ENCODE measurements around the gene PTPRE. TPM values are rescaled to one million over a fixed set of nuclear protein-coding genes. Genes with fewer than 3 reads are reported as not detected.
A peak's percentile ranks its signal among the peaks of the same experiment; 100 is the strongest.

PTPRE gene
- total RNA-seq, 1 donor from 2014 or later = 23.1 TPM

- no peak for ATAC-seq
Observed at GRCh38 chr10:128001849-128002248, 94.9 kb downstream of the PTPRE start.

GRCh38 chr10:128003521-128003920 lies 96.6 kb downstream of the PTPRE start:
- ATAC-seq = no peak

DNA sequence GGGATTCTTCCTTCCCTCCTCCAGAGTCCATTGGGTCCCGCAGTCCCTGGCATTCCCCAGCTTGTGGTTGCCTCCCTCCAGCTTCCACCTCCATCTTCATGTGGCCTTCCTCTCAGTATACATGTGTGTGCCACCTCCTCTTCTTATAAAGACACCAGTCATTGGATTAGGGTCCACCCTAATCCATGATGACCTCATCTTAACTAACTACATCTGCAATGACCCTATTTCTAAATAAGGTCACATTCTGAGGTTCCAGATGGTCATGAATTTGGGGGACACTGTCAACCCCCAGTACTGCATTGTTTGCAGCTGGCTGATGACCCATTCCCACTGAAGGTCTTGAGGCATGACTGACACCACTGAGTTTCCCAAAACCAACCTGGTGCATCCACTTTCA lies 99.0 kb downstream of the PTPRE start:
- no peak for ATAC-seq

GRCh38 chr10:128007056-128007455 lies 100.2 kb downstream of the PTPRE start:
- no peak for ATAC-seq

DNA sequence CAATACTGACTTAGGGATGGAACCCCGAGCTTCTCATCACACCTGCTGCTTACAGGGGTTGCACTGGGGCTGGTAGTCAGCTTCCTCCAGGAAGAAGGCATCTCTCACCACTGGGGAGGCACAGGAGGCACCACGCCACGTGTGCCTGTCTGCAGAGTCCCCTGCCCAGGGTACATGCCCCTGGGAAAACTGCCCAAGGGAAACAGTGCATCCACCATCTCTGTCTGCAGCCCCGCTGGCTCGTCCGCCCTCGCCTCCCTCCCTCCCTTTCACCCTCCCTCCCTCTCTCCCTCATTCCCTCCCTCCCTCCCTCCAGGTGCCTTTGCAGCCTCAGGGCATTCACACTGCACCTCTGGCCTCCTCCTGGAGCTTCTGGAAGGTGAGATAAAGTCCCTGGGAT lies 101.1 kb downstream of the PTPRE start:
- ATAC-seq = no peak

DNA sequence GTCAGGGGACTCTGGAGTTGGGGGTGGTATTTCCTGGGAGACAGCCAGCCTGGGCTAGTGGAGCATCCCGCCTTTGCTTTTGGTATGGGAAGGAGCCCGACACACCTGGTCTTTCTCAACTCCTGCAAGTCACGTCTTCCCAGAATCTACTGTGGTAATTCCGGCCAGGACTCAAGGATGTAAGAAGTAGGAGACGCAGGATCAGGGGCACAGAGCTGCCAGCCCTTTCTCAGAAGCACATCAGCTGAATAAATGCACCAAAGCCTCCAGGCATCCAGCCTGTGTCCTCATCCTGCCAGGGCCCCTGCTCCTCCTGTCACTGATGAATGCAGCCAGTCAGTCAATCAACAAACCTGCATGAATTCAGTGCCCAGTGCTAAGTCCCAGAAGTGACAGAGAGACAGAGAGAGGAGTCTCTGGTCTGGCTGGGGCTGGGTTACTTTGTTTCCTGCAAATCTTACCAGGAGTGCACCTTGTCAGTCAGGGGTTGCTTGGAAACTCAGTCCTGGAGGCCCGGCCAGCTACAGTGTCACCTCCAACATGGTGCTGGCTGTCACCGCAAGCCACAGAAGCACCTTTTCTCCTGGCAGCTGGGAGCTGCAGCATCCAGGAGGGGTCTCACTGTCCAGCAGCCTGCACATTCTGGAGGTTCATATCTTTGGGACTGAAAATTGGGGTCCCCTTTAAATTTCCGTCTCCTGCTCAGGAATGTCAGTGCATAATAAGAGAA lies 101.8 kb downstream of the PTPRE start:
- ATAC-seq = no peak

DNA sequence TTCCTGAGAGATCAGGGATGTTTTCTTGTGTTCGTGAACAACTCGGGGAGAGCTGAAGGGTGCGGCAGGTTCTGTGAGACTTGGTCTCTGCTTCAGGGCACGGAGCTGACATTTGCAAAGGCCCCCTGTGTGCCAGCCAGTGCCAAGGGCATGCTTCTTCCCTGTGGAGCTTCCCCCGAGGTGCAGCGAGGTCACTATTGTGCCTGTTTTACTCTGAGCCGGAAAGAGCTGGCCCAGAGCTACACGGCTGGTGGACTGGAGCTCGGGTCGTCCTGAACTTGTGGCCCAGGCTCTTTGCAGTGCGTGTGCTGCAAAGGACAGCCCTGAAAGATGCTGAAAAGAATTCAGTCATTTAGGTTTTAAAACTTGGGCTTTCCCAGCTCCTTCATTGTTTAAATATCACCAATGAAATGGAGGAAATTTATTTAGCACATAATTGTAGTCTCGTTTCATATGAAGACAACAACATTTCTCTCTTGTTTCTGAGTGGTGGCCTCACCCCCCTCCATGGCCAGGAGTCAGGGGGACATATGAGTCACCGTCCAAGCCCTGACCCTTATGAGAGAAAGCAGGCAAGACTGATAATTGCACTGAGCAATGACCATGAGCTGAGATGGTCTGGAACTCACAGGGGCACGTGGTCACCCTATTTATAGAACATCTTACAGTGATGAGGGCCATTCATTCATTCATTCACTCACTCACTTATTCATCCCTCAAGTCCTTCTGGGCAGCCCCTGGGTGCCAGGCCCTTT lies 102.6 kb downstream of the PTPRE start:
- ATAC-seq = no peak

DNA sequence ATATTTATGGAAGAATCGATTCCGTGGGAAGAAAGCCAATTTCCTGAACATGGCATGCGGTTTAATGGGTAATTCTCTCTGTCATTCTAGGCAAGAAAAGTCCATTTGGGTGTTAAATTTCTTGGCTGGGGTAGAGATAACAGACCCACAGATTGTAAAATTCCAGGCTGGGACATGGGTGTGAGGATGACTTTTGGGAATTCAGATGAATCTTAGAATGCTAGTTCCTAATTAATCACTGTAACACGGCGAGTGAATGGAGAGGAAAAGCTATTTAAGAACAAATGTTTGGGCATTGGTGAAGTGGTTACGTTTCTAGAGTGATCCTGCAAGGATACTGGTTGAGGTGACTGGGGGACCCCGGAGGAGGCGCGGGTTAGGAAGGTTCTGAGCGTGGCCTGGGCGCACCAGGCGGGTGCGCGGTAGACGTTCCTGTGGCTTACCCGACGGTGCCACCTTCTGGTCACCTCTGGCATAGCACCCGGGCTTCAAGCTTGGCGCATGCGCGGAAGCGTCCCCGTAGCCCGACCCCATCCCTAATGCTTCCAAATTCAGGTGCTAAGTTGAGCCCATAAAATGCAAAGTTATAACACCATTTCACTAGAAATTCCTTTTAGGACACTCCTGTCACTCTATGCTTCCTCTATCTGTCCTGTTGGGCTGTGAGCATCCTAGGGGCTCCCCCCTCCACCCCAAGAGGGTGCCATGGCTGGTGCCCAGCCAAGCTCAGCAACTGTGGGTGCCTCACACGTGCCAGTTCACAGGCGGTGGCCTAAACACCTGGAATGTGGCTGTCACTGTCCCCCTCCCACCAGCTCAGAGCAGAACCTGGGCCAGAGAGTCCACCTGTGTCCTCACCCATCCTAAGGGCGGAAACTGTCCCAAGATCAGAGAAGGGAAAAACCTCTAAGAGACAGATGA lies 104.4 kb downstream of the PTPRE start:
- peak; percentile 95 for ATAC-seq

DNA sequence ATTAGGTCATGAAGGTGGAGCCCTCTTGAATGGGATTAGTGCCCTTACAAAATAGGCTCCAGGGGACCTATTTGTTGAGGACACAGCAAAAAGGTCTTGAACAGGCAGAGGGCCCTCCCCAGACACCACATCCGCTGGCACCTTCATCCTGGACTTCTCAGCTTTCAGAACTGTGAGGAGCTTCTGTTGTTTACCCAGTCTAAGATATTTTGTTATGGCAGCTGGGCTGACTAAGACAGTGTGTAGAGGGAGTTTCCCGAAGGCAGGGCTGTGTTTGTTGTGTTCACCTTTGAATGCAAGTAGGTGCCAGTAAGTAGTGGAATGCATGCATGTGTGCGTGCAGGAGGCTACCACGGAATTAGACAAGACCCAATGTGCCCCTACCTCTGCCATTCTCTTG lies 106.7 kb downstream of the PTPRE start:
- ATAC-seq = no peak

- no peak for ATAC-seq
Observed at GRCh38 chr10:128014236-128014635, 107.3 kb downstream of the PTPRE start.

GRCh38 chr10:128016423-128017060 lies 109.6 kb downstream of the PTPRE start:
- no peak for ATAC-seq

- no peak for ATAC-seq
Observed at GRCh38 chr10:128017822-128018221, 110.9 kb downstream of the PTPRE start.

DNA sequence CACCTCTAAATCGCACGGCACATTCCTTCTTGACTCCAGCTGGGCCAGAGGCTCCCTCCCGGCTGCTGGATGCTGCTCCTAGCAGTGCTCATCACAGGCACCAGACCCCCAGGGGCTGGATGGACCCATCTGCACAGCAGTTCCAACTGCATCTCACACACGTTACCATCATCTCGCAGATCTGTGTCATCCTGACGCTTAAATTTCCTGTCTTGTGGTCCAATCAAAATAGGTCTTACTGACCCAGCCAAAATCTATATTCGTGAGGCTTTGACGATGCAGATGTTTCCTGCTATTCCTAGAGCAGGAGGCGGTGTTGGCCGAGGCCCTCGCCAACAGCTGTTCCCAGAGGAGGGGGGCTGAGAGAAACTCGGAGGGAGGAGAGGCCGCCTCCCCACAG lies 111.3 kb downstream of the PTPRE start:
- ATAC-seq = no peak

- no peak for ATAC-seq
Observed at GRCh38 chr10:128018691-128019090, 111.8 kb downstream of the PTPRE start.

GRCh38 chr10:128022261-128023196 lies 115.6 kb downstream of the PTPRE start:
- ATAC-seq = no peak

- ATAC-seq = no peak
Observed at GRCh38 chr10:128024426-128024825, 117.5 kb downstream of the PTPRE start.

GRCh38 chr10:128025437-128025836 lies 118.5 kb downstream of the PTPRE start:
- no peak for ATAC-seq

DNA sequence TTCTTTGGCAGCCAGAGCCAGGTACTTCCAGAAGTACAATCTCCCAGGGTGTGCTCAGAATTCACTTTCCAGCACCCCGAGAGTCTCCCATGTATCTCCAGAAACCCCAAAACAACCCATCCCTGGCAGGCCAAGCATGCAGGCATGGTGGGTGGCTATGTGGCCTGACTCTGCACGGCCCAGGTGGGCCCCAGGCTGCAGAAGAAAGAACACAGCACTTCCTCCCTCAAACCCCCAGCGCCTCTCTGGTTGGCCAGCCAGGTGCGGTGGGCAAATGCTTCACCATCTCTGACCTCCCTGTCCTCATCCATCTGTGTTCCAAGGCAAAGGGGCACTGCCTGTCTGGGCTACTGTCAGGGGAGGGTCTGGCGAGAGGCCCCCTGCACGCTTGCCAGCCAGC lies 119.0 kb downstream of the PTPRE start:
- ATAC-seq = no peak

GRCh38 chr10:128026615-128027300 lies 119.9 kb downstream of the PTPRE start:
- no peak for ATAC-seq

GRCh38 chr10:128027306-128027705 lies 120.4 kb downstream of the PTPRE start:
- no peak for ATAC-seq
